Measurements from ENCODE around the gene SIGLEC1. TPM values are rescaled to one million over a fixed set of nuclear protein-coding genes. Genes with fewer than 3 reads are reported as not detected.
A peak's percentile ranks its signal among the peaks of the same experiment; 100 is the strongest.

Gene SIGLEC1
- total RNA-seq, 1 donor from 2014 or later: 8.2 TPM

DNA sequence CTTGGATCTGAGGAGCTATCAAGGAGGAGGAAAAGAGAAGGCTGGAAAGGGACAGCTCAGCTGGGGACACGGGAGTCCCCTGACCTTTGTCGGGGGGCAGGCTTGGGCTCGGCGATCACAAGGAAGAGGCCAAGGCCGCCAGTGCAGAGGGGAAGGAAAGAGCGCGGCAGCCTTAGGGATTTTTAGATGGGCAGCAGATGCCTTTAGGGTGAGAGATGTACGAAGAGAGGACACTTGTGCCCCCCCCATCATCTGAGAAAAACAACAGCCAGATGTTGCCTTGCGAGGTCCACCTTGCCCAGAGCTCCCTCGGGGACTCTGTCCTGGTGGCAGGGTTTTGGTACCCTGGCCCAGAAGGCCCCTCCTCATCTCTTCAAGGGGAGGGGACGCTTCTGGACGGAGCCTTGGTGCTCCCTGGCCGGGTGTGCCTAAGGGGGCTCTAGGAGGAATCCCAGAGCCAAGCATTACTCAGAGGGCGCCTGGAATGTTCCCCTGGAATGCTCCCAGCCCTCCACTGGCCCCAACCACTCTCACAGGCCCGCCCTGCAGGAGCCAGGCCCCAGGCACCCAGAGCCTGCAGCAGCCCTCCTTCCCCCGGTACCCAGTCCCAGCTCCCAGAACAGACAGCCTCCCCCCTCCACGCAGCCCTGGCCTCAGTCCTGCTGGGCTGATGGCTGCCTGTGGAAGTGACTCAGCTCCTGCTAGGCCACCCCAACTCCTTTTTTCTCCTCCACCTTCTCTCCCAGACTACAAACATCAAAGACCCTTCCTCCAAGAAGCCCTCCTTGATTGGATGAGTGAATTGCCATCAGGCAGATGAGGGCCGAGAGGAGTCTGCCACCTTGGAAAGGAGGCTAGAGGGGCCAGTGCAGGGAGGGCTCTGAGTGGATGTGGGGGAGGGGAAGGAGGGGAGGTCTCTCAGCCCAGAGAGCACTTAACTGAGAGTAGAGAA is 32.4 kb downstream of the SIGLEC1 start:
- peak; percentile 60 for DNase-seq (ENCODE audit: low spot score)

DNA sequence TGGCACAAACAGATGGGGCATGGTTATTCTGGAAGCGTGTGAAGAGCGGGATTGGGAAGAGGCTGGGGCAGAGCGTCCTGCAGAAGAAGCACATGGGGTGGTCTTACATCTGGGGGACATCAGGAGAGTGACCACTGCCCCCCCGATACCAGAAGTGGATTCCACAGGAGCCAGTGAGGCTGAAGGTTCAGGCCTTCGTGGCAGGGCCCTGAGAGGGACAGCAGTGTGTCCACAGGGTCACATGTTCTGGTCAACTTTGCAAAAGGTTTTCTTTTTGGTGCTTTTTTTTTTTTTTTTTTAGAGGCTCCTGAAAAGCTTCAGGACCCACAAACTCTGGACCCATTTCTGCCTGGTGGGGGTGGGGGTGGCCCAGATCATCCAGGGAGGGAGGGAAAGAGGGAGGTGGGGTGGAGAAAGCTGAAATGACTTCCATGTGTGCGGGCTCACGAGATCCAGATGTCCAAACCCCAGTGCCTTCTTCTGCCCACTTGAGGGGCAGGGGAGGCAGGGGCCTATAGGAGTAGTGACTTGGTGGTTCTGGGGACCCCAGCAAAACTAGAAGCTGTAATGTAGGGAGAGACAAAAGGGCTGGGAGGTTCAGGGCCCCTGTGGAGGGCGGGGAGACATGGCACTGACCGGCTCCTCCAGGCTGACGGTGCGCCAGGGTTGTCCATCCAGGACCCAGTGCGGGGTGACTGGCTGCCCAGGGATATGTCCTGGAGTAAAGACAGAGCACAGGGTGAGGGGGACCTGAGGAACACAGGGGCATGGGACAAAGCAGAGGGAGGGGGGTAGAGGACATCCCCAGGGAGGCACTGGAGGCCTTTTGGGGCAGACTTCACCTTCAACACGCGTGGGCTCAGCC is 33.3 kb downstream of the SIGLEC1 start:
- DNase-seq (ENCODE audit: low spot score): no peak

DNA sequence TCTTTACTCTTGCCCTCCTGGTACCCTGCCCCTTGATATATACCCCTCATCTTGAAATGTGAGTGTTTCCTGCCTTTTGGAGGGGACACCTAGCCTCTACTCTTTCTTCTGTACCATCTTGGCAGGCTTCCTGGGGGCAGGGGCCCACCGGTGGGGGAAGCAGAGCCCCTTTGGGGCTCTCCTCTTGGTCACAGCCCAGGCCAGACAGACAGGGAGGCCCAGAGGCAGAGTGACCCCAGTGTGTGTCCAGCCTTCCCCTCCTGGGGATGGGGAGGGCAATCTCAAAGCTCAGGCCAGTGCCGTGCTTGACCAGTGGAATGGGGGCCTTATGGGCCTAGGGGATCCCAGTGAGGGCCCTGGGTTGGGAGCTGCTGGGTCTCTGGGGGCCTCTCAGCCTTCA is 34.2 kb downstream of the SIGLEC1 start:
- DNase-seq (ENCODE audit: low spot score): no peak

DNA sequence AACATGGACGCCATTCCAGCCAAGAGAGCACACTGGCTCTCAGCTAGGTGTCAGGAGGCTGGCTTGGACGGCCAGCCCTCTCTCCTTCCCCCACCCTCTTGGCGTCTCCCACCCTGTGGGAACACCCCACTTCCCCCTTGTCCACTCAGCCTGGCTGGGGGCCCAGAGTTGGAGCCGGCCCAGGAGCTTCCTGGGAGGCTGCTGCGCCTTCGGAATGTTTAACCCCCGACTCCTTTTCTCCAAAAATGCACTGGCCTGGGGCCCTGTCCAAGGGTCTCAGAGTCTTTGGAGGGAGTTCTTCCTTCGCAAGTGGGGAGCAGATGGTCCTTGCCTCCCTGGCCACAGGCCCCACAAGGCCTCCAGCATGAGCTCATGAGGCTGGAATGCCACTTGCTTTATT is 34.7 kb downstream of the SIGLEC1 start:
- no peak for DNase-seq (ENCODE audit: low spot score)

DNA sequence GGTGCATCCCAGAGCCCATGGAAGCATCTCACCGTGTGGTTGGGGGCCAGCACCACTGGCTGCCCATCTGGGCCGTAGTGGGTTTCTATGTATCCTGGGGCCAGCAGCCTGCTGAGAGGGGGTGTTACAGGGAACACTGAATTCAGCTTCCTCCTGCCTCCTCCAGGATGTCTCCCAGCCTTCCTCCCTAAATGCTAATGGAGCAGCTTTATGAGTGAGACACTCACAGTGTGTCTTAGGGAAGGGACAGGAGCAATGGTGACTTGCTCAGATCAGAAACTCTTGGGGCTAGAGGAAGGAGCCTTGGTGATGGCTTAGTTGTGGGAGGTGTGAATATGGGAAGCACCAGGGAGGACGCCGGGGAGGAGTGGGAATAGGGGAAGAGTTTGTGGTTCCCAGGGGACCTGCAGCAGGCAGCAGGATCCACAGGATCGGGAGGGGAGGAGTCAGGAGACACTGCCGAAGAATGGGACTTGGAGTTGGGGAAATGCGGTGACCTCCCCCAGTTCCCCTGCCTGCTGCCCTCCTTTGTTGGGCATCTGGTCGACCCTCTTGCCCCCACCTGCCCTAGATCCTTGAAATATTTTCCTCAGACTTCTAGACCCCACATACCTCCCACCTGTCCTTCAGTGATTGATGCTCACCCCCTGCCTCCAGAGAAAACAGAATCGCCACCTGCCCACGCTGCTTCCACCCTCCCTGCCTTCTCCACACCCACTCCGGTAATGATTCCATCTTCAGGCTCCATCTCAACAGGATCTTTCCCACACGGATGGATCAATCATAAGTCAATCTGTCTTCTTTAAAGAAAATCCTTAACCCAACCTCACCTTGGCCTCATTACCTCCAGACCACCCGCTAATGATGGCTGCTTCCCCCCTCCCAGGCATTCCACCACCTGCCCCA is 37.2 kb downstream of the SIGLEC1 start:
- DNase-seq (ENCODE audit: low spot score): no peak

DNA sequence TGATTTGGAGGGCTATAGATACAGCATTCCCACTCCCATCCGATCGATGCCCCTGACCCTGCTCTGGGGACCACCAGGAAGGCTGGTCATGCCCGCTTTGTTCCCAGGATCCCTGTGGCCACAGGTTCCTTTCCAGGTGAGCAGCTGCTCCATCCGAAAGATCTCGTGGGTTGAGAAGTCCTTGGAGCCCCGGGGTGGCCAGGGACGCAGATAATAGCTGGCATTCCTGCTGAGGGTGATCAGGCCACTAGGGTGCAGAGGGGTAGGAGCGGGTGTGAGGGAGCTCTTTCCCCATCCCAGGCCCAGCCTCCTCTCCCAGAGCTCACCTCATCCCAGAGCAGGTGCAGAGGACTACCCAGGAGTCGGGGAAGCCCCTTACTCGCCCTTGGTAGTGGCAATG is 38.0 kb downstream of the SIGLEC1 start:
- no peak for DNase-seq (ENCODE audit: low spot score)

DNA sequence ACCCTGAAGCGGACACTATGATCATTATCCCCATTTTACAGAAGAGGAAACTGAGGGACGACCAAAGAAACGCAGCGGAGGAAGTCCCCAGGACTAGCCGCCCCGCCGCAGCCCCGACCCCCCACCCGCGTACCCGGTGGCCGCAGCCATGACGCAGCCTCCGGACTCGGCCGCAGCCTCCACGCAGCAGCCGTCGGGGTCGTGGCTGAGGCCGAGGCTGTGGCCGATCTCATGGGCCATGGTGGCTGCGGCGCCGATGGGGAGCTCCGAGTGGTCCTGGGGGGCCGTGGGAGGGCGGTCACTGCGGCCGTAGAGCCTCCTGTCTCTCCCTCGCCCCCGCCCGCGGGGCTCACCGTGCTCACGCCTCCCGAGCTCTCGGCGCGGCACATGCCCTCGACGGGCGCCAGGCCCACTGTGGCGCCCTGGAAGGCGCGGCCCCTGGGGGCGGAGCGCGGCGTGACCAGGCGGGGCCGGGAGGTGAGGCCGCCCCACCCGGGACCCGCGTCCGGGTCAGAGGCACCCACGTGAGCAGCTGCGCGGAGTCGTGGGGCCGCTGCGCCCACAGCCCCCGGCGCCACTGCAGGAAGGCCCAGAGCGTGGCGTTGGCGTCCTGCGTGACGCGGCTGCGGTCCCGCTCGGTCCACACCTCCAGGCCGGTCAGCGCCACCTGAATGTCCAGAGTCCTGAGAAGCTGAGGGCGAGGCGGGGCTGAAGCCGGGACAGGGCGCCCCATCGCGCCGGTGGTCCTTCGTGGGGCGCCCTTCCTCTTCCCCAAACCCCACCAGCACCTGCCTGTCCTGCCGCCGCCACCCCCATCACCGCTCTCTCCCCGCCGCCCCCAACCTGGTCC is 39.0 kb downstream of the SIGLEC1 start:
- no peak for DNase-seq (ENCODE audit: low spot score)

DNA sequence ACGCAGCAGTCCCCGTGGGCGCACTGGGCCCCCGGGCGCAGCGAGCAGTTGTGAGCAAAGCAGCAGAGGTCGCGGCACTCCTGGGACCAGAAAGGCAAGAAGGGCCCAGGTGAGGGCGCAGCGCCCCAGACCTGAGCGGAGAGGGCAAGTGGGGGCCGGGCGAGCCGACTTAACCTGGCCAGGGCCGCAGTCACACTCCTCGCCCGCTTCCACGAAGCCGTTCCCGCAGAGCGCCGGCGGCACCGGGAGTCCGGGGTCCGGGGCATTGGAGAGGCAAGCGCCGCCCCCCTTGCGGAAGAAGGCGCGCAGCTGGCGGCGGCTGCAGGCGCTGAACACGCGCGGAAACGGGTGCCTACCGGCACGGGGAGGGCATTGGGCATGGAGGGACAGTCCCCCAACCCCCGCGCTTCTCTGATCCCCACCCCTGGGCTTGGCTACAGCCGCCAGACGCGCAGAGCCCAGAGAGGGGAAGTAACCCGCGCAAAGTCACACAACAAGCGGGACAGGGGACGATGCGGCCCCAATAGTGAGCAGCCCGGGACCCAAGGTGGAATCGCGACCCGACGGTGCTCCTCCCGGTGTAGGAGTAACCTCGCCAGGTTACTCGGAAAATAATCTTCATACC is 39.7 kb downstream of the SIGLEC1 start:
- no peak for DNase-seq (ENCODE audit: low spot score)

DNA sequence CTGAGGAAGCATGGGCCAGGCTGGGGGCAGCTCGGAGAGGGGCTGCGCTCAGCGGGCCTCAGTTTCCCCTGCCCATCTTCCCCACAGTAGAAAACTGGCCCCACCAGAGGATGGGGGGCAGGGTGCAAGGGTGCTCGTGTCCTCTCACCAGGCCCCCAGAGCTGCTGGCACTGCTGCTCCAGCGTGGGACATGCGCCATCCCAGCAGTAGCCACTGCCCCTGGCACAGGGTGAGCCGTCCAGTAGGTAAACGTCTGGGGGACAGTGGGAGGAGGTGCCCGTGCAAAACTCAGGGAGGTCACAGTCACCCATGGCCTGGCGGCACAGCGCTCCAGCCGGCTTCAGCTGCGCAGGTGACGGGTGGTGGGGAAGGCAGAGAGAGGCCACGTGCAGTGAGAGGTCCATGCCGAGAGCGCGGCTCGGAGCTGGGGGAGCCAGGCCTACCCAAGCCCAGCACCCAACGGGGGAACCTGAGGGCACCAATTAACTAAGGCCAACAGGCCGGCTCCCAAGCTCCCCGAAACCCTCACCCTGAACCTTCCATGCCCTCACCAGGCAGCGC is 40.3 kb downstream of the SIGLEC1 start:
- no peak for DNase-seq (ENCODE audit: low spot score)

DNA sequence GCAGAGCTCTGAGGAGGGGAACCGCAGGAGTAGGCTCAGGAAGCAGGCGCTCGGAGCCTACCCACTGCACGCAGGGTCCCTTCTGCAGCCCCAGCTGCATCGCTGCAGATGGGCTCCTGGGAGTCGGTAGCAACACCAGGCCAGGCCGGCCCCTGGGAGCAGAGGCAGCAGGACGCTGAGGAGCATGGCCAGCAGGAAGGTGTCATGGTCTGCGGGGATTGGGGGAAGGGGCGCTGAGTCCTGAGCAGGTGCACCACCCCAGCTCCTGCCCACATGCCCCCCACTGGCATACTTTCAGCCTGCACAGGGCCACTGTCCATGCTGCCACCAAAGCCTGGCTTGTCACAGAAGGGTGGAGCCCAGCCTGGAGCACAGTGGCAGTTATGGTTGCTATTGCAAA is 41.5 kb downstream of the SIGLEC1 start:
- DNase-seq (ENCODE audit: low spot score): no peak

DNA sequence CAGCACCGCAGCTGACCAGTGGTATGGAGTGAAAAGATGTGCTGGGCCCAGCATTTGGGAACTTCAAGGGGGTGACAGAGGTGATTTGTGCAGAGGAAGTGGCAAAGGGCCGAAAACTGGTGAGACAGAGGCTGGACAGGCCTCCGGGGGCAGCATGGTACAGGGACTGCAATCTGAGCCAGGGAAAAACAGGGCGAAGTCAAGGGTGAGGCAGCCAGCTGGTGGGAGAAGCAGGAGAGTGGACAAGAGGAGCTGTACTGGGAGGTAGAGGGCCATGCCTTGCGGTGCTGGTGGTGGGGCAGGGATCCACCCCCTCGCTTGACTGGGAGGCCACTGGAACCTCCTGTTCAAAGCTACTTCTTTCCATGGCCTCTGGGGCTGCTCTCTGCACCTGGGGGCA is 41.9 kb downstream of the SIGLEC1 start:
- no peak for DNase-seq (ENCODE audit: low spot score)

DNA sequence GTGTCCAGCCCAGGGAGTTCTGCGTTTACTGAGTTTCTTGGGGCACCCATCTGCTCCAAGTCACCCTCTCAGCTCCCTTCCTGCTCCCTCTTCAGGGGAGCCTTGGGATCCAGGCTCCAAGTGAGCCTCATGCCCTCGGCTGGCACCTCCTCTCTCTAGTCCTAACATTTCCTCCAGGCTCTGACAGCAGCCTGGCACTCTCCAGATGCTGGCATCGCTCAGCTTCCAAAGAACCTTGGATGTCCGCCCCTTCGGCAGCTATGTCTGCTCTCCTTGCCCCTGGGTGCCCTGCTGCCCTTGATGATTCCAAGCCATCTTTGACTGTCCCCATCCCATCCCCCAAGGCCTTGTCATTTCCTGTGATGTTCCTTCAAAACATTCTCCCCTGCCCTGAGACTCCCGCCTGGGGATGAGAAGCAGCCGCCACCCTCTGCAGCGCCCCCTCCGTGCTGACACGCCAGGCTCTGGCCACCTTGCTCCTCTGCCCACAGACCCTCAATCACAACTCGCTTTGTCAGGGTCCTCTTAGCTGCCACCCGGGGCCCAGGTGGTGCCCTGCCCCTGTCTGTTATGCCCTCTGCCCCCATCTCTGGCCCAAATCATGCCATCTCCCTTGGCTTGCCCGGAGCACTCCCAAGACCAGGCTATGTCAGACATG is 42.6 kb downstream of the SIGLEC1 start:
- DNase-seq (ENCODE audit: low spot score): no peak

DNA sequence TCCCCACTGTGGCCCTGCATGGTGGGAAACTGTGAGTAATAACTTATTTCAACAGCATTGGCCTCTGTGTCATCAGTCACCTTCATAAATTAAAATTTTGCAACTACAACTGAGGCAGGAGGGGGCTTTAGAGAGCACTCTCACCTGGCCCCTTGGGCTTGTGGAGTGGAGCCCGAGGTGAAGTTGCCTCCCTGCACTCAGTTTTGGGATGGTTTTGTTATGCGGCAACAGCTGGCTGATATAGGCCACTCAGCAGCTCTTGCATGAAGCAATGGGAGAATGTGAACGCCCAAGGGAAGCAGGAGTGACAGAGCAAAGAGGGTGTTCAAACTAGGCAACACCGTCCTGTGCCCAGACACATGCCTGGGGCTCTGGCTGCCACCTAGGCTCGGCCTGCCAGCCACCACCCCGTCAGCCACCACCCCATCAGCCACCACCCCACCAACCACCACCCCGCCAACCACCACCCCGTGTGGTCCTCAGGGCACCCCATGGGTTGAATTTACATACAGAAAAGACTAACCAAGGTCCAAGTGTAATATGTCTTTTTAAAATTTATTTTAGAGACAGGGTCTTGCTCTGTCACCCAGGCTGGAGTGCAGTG is 44.9 kb downstream of the SIGLEC1 start:
- DNase-seq (ENCODE audit: low spot score): no peak

DNA sequence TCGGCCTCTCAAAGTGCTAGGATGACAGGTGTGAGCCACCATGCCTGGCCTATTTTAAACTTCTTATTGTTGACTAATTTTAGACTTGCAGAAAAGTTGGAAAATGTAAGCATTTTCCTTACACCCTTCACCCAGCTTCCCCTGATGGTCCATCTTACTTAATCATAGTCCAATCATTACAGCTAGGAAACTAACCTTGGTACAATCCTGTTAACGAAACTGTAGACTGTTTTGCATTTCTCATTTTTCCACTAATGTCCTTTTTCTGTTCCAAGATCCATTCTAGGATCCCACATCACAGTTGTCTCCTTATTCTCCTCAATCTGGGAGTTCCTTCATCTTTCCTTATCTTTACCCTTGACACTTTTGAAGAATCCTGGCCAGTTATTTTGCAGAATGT is 48.5 kb downstream of the SIGLEC1 start:
- DNase-seq (ENCODE audit: low spot score): no peak

DNA sequence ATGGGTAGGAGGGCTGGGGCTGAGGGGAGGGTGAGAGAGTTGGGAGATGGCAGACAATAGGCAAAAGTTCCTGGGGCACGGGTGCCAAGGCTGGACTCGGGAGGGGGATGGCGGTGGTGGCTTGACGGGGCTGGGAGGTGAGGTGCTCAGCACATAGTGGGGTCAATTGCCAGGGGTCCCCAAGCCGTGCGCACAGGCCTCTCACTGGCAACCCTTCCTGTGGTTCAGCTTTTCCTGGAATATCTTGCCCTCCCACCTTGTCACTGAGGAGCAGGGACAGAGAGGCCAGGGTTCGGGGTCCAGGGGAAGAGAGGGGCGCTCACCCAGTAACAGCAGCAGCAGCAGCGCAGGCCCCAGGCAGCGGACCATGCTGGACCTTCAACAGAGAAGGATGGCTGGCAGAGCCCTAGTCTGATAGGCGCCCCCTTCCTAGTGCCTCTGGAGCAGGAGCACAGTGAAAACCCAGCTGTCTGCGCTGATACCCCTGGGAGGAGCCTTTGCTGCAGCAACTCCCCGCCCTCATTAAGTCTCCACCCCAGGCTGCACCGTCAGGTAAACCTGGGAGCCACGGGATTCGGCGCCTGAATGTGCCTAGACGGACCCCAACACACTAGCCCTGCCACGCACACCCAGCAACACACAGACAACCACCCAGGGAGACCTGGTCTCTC is 49.2 kb downstream of the SIGLEC1 start, which contains the start of gene GFRA4:
TSS of gene GFRA4 (minus strand) at position 369 of the 671 bp plus-strand sequence. CDS start at position 369, 0 bp downstream.
- DNase-seq (ENCODE audit: low spot score): no peak
